Adipose tissue (tissue), 3 donors: Measurements from ENCODE around the gene STOML2. TPM values are rescaled to one million over a fixed set of nuclear protein-coding genes. Genes with fewer than 3 reads are reported as not detected.

ENCODE experiments used
- H3K27ac ChIP-seq: one replicate; pipeline ENCODE4 v1.5.1; 2013; ENCODE audit warnings: low read depth, low read length
- WGBS, 3 donors: extraction: QIAGEN DNeasy Blood & Tissue Kit; methylation state at CpG; one replicate each; pipeline ENCODE4 v1.1.7; 2013; 5-methylcytosine and 5-hydroxymethylcytosine counted together
- polyA plus RNA-seq, 3 donors: library from polyadenylated mRNA; stranded (reverse); fragments of 200-250 nt; gene quantifications; one replicate each; pipeline ENCODE4 v1.2.3, GENCODE V29; 2013
- donor health status: healthy with polysubstance abuse.
- donor health status: Bipolar disorder and iron deficiency.
- donor health status: healthy.

Gene STOML2
- polyA plus RNA-seq, 3 donors: 67.7 to 110 (median 79.7) TPM

- no peak overlapping the region for H3K27ac ChIP-seq
- 79 to 84% (median 81%) methylated on average over 7 of the region's 7 CpGs for WGBS, 3 donors
These were observed 51.6 kb downstream of the STOML2 start for GRCh38 chr9:35051069-35051967.

Other genes with a start within 250 kb of the STOML2 start
- gene PHF24, start 144.8 kb downstream of the STOML2 start, polyA plus RNA-seq: under 1 TPM; 0.03 to 0.34 (median 0.19) TPM
- gene DNAJB5, start 113.4 kb downstream of the STOML2 start, polyA plus RNA-seq: 1 to 10 TPM; 2.3 to 9.3 (median 7.8) TPM
- 100 to 1,000 TPM in 1 of 3 donors, 10 to 100 TPM in 2; 53.4 to 148 (median 54.3) TPM for gene VCP, start 30.5 kb downstream of the STOML2 start, polyA plus RNA-seq
- 10 to 100 TPM in 1 of 3 donors, 1 to 10 TPM in 2; 5.6 to 12.0 (median 8.5) TPM for gene FANCG, start 23.2 kb downstream of the STOML2 start, polyA plus RNA-seq
- gene PIGO, start 6.5 kb downstream of the STOML2 start, polyA plus RNA-seq: 10 to 100 TPM; 13.5 to 17.8 (median 15.0) TPM
- 10 to 100 TPM in 2 of 3 donors, 1 to 10 TPM in 1; 4.7 to 16.4 (median 15.5) TPM for gene ATOSB, start 12.7 kb upstream of the STOML2 start, polyA plus RNA-seq
- gene UNC13B, start 58.9 kb upstream of the STOML2 start, polyA plus RNA-seq: 10 to 100 TPM in 2 of 3 donors, 1 to 10 TPM in 1; 9.9 to 21.9 (median 14.3) TPM